Keratinocyte (primary cell): ENCODE measurements around the gene SBK1.
"Not testable (repeated sequence)": the region's sequence is repeated elsewhere in the genome, so short reads cannot be mapped to it uniquely, and the experiment has no call there.

Source experiments
- EZH2 ChIP-seq: IDR thresholded peaks from one replicate; pipeline ENCODE4 v1.6.1; 2012; ENCODE audit warnings: inconsistent platforms, mild to moderate bottlenecking, low read length, moderate library complexity
- TF ChIP-seq, protein P1 (sequence below), 3 experiments: IDR thresholded peaks in 1 of 3; conservative IDR thresholded peaks in 1 of 3; optimal IDR thresholded peaks in 1 of 3; 2 replicates in 2 of 3; 3 replicates in 1 of 3; pipeline versions ENCODE3 to v1.5.1; 2011; ENCODE audit warnings: low read length in 3 of 3, mild to moderate bottlenecking in 3 of 3, moderate library complexity in 2 of 3, control low read depth in 1 of 3, inconsistent platforms in 1 of 3; ENCODE audit not compliant: insufficient read depth in 2 of 3; ENCODE audit errors: extremely low read depth in 1 of 3

DNA sequence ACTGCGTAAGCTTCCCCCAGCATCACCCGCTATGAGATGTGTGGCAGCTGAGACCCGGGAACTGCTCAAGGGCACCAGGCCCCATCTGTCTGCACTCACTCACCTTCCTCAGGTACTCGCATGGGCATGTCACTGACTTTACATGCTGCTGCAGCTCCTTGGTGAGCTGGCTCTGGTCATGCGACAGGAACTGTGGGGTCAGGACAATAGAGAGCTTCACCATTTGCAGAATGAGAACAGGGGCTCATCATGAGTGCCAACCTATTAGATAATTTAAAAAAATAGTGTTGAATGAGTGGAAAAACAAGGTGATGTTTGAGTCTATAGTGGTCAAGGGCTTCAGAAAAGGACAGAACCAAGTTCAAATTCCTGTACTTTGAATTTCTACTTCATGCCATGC, 70.3 kb downstream of the SBK1 start:
- TF ChIP-seq, protein P1, sequence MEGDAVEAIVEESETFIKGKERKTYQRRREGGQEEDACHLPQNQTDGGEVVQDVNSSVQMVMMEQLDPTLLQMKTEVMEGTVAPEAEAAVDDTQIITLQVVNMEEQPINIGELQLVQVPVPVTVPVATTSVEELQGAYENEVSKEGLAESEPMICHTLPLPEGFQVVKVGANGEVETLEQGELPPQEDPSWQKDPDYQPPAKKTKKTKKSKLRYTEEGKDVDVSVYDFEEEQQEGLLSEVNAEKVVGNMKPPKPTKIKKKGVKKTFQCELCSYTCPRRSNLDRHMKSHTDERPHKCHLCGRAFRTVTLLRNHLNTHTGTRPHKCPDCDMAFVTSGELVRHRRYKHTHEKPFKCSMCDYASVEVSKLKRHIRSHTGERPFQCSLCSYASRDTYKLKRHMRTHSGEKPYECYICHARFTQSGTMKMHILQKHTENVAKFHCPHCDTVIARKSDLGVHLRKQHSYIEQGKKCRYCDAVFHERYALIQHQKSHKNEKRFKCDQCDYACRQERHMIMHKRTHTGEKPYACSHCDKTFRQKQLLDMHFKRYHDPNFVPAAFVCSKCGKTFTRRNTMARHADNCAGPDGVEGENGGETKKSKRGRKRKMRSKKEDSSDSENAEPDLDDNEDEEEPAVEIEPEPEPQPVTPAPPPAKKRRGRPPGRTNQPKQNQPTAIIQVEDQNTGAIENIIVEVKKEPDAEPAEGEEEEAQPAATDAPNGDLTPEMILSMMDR (optimal IDR thresholded peaks at IDR 0.05 in 1 of 3, IDR thresholded peaks at IDR 0.05 in 1 of 3, conservative IDR thresholded peaks at IDR 0.05 in 1 of 3; ENCODE audit: extremely low read depth in 1 of 3, insufficient read depth in 2 of 3, low read length in 3 of 3) = not testable (repeated sequence)
- TF ChIP-seq EZH2 = not testable (repeated sequence)
